Nephron (organoid): Measurements from ENCODE around the gene ANKRD55.
A peak's percentile ranks its signal among the peaks of the same experiment; 100 is the strongest.
"Not testable (repeated sequence)": the region's sequence is repeated elsewhere in the genome, so short reads cannot be mapped to it uniquely, and the experiment has no call there.

ENCODE experiments used
- H3K27ac Mint-ChIP-seq, 3 experiments: 2 replicates each; pipeline ENCODE4 v1.8.0; 2020; ENCODE audit warnings: mixed read lengths in 3 of 3, mild to moderate bottlenecking in 2 of 3, moderate library complexity in 1 of 3
- H3K27me3 Mint-ChIP-seq: 2 replicates; pipeline ENCODE4 v1.8.0; 2021; ENCODE audit warnings: low read depth, mild to moderate bottlenecking, moderate library complexity, mixed read lengths
- H3K36me3 Mint-ChIP-seq: 2 replicates; pipeline ENCODE4 v1.8.0; 2020; ENCODE audit warnings: low read depth, mixed read lengths
- H3K4me1 Mint-ChIP-seq: 2 replicates; pipeline ENCODE4 v1.8.0; 2020; ENCODE audit warnings: mixed read lengths
- H3K4me3 Mint-ChIP-seq, 3 experiments: 2 replicates each; pipeline ENCODE4 v1.8.0; 2020; ENCODE audit warnings: mild to moderate bottlenecking in 3 of 3, mixed read lengths in 3 of 3, moderate library complexity in 2 of 3
- H3K9me3 Mint-ChIP-seq: 2 replicates; pipeline ENCODE4 v1.8.0; 2020; ENCODE audit warnings: mixed read lengths
- TF ChIP-seq, protein P1 (sequence below), 3 experiments: fragments of 200-600 bp; sonication (generic); IDR thresholded peaks; one replicate each; pipeline ENCODE4 v1.5.0; 2021; ENCODE audit warnings: antibody characterized with exemption in 3 of 3; ENCODE audit not compliant: unreplicated experiment in 3 of 3

The ANKRD55 gene

DNA sequence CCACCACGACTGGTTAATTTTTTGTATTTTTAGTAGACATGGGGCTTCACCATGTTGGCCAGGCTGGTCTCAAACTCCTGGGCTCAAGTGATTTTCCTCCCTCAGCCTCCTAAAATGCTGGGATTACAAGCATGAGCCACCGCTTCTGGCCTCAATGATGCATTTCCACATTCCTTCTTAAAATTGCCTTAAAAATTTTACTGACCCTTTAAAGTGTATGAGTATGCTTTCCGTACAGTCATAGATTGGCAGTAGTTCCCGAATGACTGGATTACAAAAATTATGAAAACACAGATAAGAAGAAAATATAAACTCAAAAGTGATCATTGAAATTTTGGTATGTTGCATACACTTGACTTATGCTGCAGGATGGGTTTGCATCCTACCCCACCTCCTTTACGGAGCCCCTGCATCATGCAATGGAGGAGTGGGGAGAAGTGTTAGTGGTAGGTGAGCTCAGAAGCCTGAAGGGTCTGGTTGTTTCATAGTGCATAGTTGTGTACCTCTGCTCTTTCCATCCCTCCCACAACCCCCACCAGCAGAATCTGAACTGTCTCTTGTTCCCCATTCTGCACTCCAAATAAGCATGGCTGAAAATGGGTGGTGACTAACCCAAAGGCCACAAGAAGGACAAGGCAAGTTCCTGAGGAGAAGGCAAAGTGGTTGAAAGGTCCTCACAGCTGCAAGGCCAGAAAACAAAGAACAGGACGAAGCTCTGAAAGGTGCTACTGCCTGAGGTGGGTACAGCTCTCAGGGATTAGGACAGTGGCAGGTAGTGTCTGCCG, 26.8 kb downstream of the ANKRD55 start:
- Mint-ChIP-seq H3K27me3 (no peaks in the 10 kb centered on the region), H3K27ac (no peak overlapping the region), H3K4me1 (no peaks in the 10 kb centered on the region), H3K4me3 (no peak overlapping the region), H3K36me3 (no peaks in the 10 kb centered on the region), H3K9me3 (no peaks in the 10 kb centered on the region)
- TF ChIP-seq, protein P1, sequence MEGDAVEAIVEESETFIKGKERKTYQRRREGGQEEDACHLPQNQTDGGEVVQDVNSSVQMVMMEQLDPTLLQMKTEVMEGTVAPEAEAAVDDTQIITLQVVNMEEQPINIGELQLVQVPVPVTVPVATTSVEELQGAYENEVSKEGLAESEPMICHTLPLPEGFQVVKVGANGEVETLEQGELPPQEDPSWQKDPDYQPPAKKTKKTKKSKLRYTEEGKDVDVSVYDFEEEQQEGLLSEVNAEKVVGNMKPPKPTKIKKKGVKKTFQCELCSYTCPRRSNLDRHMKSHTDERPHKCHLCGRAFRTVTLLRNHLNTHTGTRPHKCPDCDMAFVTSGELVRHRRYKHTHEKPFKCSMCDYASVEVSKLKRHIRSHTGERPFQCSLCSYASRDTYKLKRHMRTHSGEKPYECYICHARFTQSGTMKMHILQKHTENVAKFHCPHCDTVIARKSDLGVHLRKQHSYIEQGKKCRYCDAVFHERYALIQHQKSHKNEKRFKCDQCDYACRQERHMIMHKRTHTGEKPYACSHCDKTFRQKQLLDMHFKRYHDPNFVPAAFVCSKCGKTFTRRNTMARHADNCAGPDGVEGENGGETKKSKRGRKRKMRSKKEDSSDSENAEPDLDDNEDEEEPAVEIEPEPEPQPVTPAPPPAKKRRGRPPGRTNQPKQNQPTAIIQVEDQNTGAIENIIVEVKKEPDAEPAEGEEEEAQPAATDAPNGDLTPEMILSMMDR (IDR thresholded peaks at IDR 0.05; ENCODE audit: unreplicated experiment in 3 of 3) = no peak

DNA sequence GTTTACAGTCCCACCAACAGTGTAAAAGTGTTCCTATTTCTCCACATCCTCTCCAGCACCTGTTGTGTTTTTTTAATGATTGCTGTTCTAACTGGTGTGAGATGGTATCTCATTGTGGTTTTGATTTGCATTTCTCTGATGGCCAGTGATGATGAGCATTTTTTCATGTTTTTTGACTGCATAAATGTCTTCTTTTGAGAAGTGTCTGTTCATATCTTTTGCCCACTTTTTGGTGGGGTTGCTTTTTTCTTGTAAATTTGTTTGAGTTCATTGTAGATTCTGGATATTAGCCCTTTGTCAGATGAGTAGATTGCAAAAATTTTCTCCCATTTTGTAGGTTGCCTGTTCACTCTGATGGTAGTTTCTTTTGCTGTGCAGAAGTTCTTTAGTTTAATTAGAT, 29.2 kb downstream of the ANKRD55 start:
- not testable (repeated sequence) for H3K27me3 Mint-ChIP-seq, H3K27ac Mint-ChIP-seq, H3K9me3 Mint-ChIP-seq, H3K4me3 Mint-ChIP-seq, H3K36me3 Mint-ChIP-seq, H3K4me1 Mint-ChIP-seq

DNA sequence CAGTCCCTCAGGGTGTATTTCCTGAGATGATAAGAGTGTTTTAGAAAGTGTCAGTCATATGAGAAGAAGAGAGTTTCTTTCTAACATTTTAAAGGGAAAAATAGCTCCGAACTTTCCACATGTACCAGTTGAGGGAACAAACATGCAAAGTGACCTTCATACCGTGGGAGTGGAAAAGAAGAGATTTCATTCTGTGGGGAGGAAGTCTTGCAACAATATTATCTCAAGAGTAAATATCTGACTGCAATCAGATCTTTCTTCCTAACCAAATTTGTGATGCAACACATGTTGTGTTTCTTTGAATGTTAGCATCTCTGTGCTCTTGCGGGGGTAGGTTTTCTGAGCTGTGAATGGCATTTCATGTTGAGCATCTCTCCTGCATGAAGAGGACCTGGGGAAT, 30.6 kb downstream of the ANKRD55 start:
- H3K4me1 Mint-ChIP-seq = no peaks in the 10 kb centered on the region
- no peaks in the 10 kb centered on the region for H3K9me3 Mint-ChIP-seq
- no peaks in the 10 kb centered on the region for H3K27me3 Mint-ChIP-seq
- TF ChIP-seq, protein P1 (IDR thresholded peaks at IDR 0.05; ENCODE audit: unreplicated experiment in 3 of 3) = no peak
- H3K27ac Mint-ChIP-seq = no peak overlapping the region
- no peak overlapping the region for H3K4me3 Mint-ChIP-seq
- no peaks in the 10 kb centered on the region for H3K36me3 Mint-ChIP-seq

DNA sequence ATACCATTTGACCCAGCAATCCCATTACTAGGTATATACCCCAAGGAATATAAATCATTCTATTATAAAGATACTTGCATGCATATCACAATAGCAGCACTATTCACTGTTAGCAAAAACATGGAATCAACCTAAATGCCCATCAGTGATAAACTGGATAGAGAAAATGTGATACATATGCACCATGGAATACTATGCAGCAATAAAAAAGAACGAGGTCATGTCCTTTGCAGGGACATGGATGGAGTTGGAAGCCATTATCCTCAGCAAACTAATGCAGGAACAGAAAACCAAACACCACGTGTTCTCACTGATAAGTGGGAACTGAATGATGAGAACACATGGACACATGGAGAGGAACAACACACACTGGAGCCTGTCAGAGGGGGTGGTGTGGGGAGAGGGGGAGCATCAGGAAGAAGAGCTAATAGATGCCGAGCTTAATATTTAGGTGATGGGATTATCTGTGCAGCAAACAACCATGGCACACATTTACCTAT, 31.3 kb downstream of the ANKRD55 start:
- H3K4me1 Mint-ChIP-seq, H3K36me3 Mint-ChIP-seq, H3K27ac Mint-ChIP-seq, H3K4me3 Mint-ChIP-seq, H3K9me3 Mint-ChIP-seq, H3K27me3 Mint-ChIP-seq: not testable (repeated sequence)

DNA sequence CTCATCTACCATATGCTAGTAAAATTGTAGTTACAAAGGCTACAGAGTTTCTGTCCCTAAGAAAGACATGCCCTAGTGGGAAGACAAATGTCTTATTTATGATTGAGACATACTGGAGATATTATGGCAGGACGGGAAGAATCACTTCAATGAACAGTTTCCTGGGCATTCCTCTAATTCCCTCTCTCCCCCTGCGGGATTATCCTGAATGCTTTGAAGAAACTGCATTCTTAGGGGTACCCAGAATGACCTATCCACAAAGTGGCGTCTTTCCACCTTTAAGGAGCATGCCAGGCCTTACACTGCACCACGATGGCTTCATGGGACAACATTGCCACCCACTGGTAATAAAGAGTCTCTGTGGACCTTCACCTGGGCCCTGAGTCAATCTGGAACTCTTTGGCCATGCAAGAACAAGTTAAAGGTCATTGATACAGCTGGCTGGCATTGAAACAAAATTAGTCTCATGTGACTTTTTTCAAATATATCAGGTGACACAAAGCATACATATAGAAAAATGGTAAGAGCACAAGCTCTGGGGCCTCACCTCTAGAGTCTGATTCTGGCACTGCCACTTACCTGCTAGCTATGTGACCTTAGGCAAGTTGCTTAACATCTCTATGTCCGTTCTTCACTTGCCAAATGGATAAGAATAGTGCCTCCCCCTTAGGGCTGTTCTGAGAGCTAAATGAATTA, 32.0 kb downstream of the ANKRD55 start:
- peak overlapping the region in 1 of 3 experiments; percentile 11 for H3K27ac Mint-ChIP-seq
- no peaks in the 10 kb centered on the region for H3K9me3 Mint-ChIP-seq
- H3K36me3 Mint-ChIP-seq = no peaks in the 10 kb centered on the region
- no peak overlapping the region for H3K4me3 Mint-ChIP-seq
- no peaks in the 10 kb centered on the region for H3K27me3 Mint-ChIP-seq
- H3K4me1 Mint-ChIP-seq = no peaks in the 10 kb centered on the region
- TF ChIP-seq, protein P1 (IDR thresholded peaks at IDR 0.05; ENCODE audit: unreplicated experiment in 3 of 3) = peak; percentile 73 to 82 (median 80)

DNA sequence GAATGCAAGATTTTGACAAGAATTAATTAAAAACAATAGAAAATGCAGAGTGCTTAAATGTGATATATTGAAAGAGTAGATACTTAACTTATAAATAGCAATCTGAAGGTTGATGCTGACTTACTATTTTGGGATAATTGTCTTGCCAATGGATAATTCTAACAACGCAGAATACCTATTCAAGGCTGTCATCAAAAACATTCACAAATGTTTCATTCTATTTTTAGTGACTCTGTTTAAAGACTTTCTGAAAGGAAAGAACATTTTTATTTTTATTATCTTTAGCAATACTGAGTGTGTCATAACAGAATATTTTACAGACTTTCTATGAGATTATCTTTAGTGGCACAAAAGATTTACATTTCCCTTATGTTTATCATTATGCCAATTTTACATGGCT, 38.1 kb downstream of the ANKRD55 start:
- H3K4me3 Mint-ChIP-seq = no peak overlapping the region
- TF ChIP-seq, protein P1 (IDR thresholded peaks at IDR 0.05; ENCODE audit: unreplicated experiment in 3 of 3) = no peak
- no peaks in the 10 kb centered on the region for H3K36me3 Mint-ChIP-seq
- no peaks in the 10 kb centered on the region for H3K9me3 Mint-ChIP-seq
- H3K4me1 Mint-ChIP-seq = no peaks in the 10 kb centered on the region
- no peak overlapping the region for H3K27ac Mint-ChIP-seq
- peaks cover 3% of the 10 kb centered on the region for H3K27me3 Mint-ChIP-seq

DNA sequence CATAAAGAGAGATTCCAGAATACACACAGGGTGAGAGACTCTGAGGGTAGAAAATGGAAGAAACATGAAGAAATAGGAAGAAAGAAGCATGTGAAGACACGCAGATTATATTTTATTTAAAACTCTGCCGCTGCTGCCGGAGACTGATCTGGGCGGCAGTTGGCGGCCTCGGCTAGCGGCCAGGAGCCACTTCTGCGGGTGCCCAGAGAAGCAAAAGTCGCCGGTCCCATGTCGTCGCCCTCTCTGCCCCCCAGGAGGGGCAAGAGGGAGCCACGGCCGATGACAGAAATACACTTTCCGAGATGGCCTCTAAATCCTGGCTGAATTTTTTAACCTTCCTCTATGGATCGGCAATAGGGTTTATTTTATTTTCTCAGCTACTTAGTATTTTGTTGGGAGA, 40.9 kb downstream of the ANKRD55 start:
- Mint-ChIP-seq H3K36me3 (no peaks in the 10 kb centered on the region), H3K27me3 (peaks cover 3% of the 10 kb centered on the region), H3K4me1 (no peaks in the 10 kb centered on the region), H3K4me3 (no peak overlapping the region), H3K9me3 (no peaks in the 10 kb centered on the region), H3K27ac (no peak overlapping the region)
- TF ChIP-seq, protein P1 (IDR thresholded peaks at IDR 0.05; ENCODE audit: unreplicated experiment in 3 of 3) = no peak
